Right lung (tissue), 10 donors: ENCODE data around the gene SCARB1. TPM values are rescaled to one million over a fixed set of nuclear protein-coding genes. Genes with fewer than 3 reads are reported as not detected.
A peak's percentile ranks its signal among the peaks of the same experiment; 100 is the strongest.
"Not testable (repeated sequence)": the region's sequence is repeated elsewhere in the genome, so short reads cannot be mapped to it uniquely, and the experiment has no call there.

ENCODE experiments used
- DNase-seq, 2 donors: peaks; one replicate each; pipeline ENCODE4 v3.0.0-alpha.2; 2013
- long read RNA-seq, 8 donors: transcript quantifications; one replicate each; lab custom pipeline, GENCODE V29; 2026
- polyA plus RNA-seq, 5 donors: library from polyadenylated mRNA; unstranded; fragments of 120-200 nt; gene quantifications; one replicate each; pipeline versions ENCODE4 v1.2.1 to v1.2.3, GENCODE V29; 2013; ENCODE audit warnings: inconsistent platforms in 1 of 5, low replicate concordance in 1 of 5; ENCODE audit not compliant: insufficient read length in 5 of 5, insufficient read depth in 1 of 5

The SCARB1 gene, protein sequence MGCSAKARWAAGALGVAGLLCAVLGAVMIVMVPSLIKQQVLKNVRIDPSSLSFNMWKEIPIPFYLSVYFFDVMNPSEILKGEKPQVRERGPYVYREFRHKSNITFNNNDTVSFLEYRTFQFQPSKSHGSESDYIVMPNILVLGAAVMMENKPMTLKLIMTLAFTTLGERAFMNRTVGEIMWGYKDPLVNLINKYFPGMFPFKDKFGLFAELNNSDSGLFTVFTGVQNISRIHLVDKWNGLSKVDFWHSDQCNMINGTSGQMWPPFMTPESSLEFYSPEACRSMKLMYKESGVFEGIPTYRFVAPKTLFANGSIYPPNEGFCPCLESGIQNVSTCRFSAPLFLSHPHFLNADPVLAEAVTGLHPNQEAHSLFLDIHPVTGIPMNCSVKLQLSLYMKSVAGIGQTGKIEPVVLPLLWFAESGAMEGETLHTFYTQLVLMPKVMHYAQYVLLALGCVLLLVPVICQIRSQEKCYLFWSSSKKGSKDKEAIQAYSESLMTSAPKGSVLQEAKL
- polyA plus RNA-seq: 10 to 100 TPM; 20.2 to 33.3 (median 30.2) TPM
- long read RNA-seq, donor 1, transcript SCARB1-201 (13 exons, 2,611 nt): major isoform, 5 of 25 reads
- long read RNA-seq, donor 1, partial matches to known transcripts: 17 of 25 reads
- long read RNA-seq, donor 1, other reads (novel, unspliced or antisense): 0 of 25 reads
- long read RNA-seq, donor 2, transcript SCARB1-201 (13 exons, 2,611 nt): major isoform, 5 of 5 reads
- long read RNA-seq, donor 2, partial matches to known transcripts: 0 of 5 reads
- long read RNA-seq, donor 2, other reads (novel, unspliced or antisense): 0 of 5 reads
- long read RNA-seq, donor 3, partial matches to known transcripts: 12 of 15 reads
- long read RNA-seq, donor 3, other reads (novel, unspliced or antisense): 0 of 15 reads
- long read RNA-seq, donor 4, partial matches to known transcripts: 11 of 15 reads
- long read RNA-seq, donor 4, other reads (novel, unspliced or antisense): 0 of 15 reads
- long read RNA-seq, donor 5, transcript SCARB1-201 (13 exons, 2,611 nt): major isoform, 7 of 19 reads
- long read RNA-seq, donor 5, partial matches to known transcripts: 11 of 19 reads
- long read RNA-seq, donor 5, other reads (novel, unspliced or antisense): 0 of 19 reads
- long read RNA-seq, donor 6, transcript SCARB1-201 (13 exons, 2,611 nt): major isoform, 6 of 8 reads
- long read RNA-seq, donor 6, partial matches to known transcripts: 0 of 8 reads
- long read RNA-seq, donor 6, other reads (novel, unspliced or antisense): 0 of 8 reads
- long read RNA-seq, donor 7, partial matches to known transcripts: 0 of 7 reads
- long read RNA-seq, donor 7, other reads (novel, unspliced or antisense): 0 of 7 reads
- long read RNA-seq, donor 8, partial matches to known transcripts: 0 of 3 reads
- long read RNA-seq, donor 8, other reads (novel, unspliced or antisense): 0 of 3 reads

- DNase-seq: peak; percentile 71 to 76
Observed at GRCh38 chr12:124863416-124864325, at the start of gene SCARB1. Gene SCARB1, minus strand, starts transcription at chr12:124863864. Its CDS starts 144 bp downstream, at chr12:124863720.

GRCh38 chr12:124912529-124913287 lies 49.0 kb upstream of the SCARB1 start:
- not testable (repeated sequence) for DNase-seq

- DNase-seq: not testable (repeated sequence)
Observed at GRCh38 chr12:124911521-124911920, 47.9 kb upstream of the SCARB1 start.

GRCh38 chr12:124910561-124911478 lies 47.2 kb upstream of the SCARB1 start:
- no peak for DNase-seq

GRCh38 chr12:124909831-124910560 lies 46.3 kb upstream of the SCARB1 start:
- DNase-seq: no peak

GRCh38 chr12:124906606-124907261 lies 43.1 kb upstream of the SCARB1 start:
- DNase-seq: peak; percentile 80 to 88

- no peak for DNase-seq
Observed at GRCh38 chr12:124904306-124905098, 40.8 kb upstream of the SCARB1 start.

- no peak for DNase-seq
Observed at GRCh38 chr12:124902916-124903315, 39.3 kb upstream of the SCARB1 start.

- DNase-seq: no peak
Observed at GRCh38 chr12:124901003-124901402, 37.3 kb upstream of the SCARB1 start.

DNA sequence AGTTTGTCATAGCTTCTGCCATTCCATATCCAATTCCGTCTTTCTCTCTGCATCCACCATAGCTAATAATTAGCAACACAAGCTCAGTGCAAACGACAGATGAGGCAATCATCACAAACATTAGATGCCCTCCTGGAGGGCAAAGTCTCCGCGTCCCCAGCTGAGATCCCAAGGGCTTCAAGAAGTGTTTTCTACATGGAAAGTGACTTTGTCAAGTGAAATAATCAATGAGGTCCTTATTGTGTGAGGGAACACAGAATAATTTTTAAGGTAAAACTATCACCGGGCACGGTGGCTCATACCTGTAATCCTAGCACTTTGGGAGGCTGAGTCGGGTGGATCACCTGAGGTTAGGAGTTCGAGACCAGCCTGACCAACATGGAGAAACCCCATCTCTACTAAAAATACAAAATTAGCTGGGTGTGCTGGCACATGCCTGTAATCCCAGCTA lies 36.7 kb upstream of the SCARB1 start:
- DNase-seq: not testable (repeated sequence)

DNA sequence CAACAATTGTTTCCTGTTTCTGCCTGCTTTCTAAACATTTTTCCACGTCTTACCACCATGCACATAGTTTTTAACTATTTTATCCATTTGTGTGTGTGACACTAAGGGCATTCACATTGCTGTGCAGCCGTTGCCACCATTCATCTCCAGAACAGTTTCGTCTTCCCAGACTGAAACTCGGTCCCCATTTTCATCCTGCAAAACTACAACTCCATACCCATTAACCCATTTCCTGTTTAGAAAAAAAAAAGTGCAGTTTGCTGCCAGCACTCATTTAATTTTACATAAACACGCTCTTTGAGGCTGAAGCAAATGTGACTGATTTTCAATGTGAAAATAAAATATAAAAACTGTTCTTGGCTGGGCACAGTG lies 35.2 kb upstream of the SCARB1 start:
- DNase-seq: no peak

DNA sequence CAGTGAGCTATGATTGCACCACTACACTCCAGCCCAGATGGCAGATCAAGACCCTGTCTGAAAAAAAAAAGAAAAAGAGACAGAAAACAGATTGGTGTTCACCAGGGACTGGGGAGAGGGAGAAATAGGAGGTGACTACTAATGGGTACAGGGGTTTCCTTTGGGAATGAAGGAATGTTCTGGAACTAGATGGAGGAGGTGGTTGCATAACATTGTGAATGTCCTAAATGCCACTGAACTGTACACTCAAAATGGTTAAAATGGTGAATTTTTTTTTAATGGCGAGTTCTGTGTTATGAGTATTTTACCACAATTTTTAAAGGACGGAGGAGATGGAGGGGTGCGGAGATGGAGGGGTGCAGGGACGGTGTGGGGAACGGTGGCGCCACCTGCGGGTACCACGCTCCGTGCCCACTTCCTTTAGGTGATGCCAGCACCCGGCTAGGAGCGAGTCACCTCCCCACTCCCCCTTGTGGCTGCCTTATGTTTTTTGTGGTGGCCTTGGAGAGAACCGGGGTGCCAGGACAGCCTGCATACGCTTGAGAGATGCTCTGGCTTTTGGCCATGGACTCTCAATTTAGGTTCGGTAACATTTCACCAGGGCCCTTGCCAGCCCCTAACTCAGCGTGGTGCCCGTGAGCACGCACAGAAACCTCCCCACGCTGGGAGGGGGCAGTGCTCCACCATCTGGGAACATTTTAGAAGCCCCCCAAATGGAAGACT lies 34.7 kb upstream of the SCARB1 start:
- no peak for DNase-seq

GRCh38 chr12:124896461-124896860 lies 32.8 kb upstream of the SCARB1 start:
- no peak for DNase-seq

- DNase-seq: no peak
Observed at GRCh38 chr12:124893792-124894516, 30.3 kb upstream of the SCARB1 start.

GRCh38 chr12:124888260-124888659 lies 24.6 kb upstream of the SCARB1 start:
- no peak for DNase-seq
